Memory B cell (primary cell): ENCODE data around the gene RPL35.

Experiments used
- ATAC-seq: fragments of 150-1000 bp; cut with Tn5 transposase; 2 replicates; pipeline ENCODE4 v1.10.0; 2021; ENCODE audit warnings: low read depth, mild to moderate bottlenecking, moderate library complexity
- DNase-seq, 2 donors: peaks; one replicate each; pipeline ENCODE4 v3.0.0; 2022; ENCODE audit warnings: low spot score in 2 of 2
- H3K27ac Mint-ChIP-seq: one replicate; pipeline ENCODE4 v1.8.0; 2022; ENCODE audit warnings: mild to moderate bottlenecking, moderate library complexity, mixed read lengths
- H3K27me3 Mint-ChIP-seq: one replicate; pipeline ENCODE4 v1.8.0; 2022; ENCODE audit warnings: mixed read lengths
- H3K36me3 Mint-ChIP-seq: one replicate; pipeline ENCODE4 v1.8.0; 2022; ENCODE audit warnings: mild to moderate bottlenecking, mixed read lengths
- H3K4me1 Mint-ChIP-seq: one replicate; pipeline ENCODE4 v1.8.0; 2022; ENCODE audit warnings: mixed read lengths
- H3K4me3 Mint-ChIP-seq: one replicate; pipeline ENCODE4 v1.8.0; 2022; ENCODE audit warnings: mild to moderate bottlenecking, moderate library complexity, mixed read lengths
- H3K9me3 Mint-ChIP-seq: one replicate; pipeline ENCODE4 v1.8.0; 2022; ENCODE audit warnings: mixed read lengths

The RPL35 gene

DNA sequence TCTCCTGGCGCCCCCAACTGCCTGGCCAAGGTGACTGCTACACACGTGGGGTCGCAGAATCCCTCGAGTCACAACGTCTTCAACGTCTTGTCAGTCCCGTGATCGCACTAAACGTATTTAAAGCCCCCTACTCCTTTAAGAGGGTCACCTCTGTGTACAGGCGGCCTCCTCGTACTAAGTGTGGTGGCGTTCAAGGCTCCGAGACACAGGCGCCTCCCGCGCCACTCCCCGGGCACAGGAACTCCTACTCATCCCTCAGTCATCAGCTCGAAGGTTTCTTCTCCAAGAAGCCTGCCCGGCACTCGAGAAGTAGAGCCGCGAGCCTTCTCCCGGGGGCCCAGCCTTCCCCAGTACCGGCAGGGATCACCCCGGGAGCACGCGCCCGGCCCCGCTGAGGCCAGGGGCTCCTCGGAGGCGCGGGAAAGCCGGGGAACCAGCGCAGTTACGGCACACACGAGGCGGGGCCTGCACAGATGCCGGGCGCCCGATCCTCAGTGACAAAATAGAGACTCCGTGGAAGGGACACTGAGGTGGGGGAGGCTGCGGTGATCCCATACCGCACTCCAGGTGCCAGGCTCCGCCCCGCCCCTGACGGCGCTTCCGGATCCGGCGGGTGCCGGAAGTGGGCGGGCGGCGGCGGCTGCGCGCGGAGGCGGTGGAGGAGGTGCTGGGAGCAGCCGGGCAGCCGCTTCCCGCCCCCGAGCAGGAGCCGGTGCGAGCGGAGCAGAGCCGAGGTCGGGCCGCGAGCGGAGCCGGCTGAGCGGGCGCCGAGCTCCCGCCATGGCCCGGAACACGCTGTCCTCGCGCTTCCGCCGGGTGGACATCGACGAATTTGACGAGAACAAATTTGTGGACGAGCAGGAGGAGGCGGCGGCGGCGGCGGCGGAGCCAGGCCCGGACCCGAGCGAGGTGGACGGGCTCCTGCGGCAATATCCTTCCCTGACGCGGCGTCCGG is 7.0 kb upstream of the RPL35 start:
- H3K9me3 Mint-ChIP-seq: no peaks in the 10 kb centered on the region
- H3K36me3 Mint-ChIP-seq: peaks cover 8% of the 10 kb centered on the region
- H3K27me3 Mint-ChIP-seq: no peaks in the 10 kb centered on the region
- DNase-seq (peak; percentile 88 to 89), ATAC-seq (peak; percentile 81)
- H3K4me1 Mint-ChIP-seq: peaks cover 34% of the 10 kb centered on the region
- H3K4me3 Mint-ChIP-seq: peak overlapping the region; percentile 97
- H3K27ac Mint-ChIP-seq: peak overlapping the region; percentile 93

DNA sequence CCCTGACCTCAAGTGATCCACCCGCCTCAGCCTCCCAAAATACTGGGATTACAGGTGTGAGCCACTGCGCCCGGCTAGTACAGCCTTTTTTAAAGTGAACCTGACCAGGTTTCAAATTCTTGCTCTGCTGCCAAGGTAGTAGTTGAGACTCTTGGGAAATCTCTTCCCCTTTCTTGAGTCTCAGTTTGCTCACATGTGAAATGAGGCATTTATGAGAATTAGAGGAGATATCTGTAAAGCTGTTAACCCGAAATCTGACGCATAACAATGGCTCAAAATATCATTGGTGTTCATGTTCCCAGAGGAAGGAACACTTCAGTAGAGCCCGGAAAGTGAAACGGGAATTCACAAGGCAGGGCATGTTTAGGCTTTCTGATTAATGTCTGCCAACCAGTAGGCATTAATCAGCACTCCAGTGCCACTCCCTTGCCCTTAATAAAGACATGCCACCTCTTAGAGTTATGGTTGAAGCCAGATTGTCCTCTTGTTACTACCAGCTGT is 1.7 kb upstream of the RPL35 start:
- DNase-seq (no peak), ATAC-seq (no peak)
- Mint-ChIP-seq H3K9me3 (no peaks in the 10 kb centered on the region), H3K27me3 (no peaks in the 10 kb centered on the region), H3K4me1 (peaks cover 31% of the 10 kb centered on the region), H3K4me3 (peak overlapping the region; percentile 50), H3K36me3 (peaks cover 14% of the 10 kb centered on the region), H3K27ac (no peak overlapping the region)

DNA sequence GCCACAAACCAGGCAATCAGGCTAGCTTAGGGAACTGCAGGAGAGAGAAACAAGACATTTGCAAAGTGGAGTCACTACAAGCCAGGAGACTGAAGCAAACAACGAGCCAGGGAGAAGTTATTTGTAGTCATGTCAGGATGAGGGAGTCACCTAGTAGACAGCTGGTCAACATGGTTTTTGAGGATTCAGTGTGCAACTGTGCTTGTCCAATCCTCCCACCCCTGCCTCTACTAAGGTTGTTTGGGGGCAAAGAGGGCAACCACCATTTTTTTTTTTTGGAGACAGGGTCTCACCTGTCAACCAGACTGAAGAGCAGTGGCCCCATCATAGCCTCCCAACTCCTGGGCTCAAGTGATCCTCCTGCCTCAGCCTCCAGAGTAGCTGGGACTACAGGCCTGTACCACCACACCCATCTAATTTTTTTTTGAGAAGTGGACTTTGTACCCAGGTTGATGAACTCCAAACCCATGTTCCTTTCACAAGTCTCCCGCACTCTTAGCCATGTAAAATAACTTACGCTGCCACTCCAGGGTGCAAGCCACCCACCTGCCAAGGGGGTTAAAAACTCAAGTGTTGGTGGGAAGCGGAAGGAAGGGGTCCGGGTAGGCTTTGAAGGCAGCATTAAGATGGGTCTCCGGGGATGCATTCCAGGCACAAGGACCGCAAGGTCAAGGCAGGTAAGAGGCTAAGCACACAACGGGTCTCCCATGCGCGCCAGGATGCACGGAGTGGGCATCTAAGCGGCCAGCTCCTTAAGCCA is 995 bp downstream of the RPL35 start:
- Mint-ChIP-seq H3K9me3 (no peaks in the 10 kb centered on the region), H3K27ac (peak overlapping the region; percentile 90), H3K4me3 (peak overlapping the region; percentile 99), H3K27me3 (no peaks in the 10 kb centered on the region), H3K36me3 (peaks cover 18% of the 10 kb centered on the region), H3K4me1 (peaks cover 29% of the 10 kb centered on the region)
- DNase-seq (no peak), ATAC-seq (no peak)

DNA sequence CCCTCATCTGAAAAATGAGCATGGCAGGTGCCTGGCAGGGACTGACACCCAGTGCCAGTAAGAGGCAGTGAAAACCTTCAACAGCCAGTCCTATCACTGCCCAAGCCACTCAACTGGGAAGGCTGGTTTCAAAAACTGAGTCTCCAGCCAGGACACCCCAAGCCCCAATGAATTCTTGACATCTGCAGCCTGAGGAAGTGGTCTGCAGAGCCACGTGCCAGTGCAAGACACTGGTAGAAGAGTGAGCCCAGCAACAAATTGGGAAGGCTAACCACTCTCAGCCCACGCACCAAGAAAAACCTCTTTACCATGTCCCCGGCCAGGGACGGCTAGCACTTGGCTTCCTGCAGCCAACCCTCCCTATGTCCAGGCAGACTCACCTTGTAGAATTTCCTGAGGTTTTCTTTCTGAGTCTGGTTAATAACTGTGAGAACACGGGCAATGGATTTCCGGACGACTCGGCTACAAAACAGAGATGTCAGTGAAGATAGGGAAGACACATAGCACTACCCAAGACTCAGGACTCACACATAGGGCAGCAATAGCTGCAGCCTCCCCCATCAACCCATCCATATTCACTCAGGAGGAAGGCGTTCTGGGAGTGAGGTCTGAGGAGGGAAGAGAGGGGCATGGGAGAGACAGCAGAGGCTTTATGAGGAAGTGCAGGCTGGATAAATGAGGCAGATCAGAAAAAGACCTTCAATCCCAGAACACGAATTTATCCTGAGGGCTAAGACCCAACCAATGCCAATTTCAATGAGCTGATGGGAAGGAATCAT is 1.8 kb downstream of the RPL35 start:
- no peaks in the 10 kb centered on the region for H3K27me3 Mint-ChIP-seq
- ATAC-seq (no peak), DNase-seq (no peak)
- H3K27ac Mint-ChIP-seq: peak overlapping the region; percentile 90
- peaks cover 29% of the 10 kb centered on the region for H3K4me1 Mint-ChIP-seq
- no peaks in the 10 kb centered on the region for H3K9me3 Mint-ChIP-seq
- peaks cover 18% of the 10 kb centered on the region for H3K36me3 Mint-ChIP-seq
- H3K4me3 Mint-ChIP-seq: peak overlapping the region; percentile 99

DNA sequence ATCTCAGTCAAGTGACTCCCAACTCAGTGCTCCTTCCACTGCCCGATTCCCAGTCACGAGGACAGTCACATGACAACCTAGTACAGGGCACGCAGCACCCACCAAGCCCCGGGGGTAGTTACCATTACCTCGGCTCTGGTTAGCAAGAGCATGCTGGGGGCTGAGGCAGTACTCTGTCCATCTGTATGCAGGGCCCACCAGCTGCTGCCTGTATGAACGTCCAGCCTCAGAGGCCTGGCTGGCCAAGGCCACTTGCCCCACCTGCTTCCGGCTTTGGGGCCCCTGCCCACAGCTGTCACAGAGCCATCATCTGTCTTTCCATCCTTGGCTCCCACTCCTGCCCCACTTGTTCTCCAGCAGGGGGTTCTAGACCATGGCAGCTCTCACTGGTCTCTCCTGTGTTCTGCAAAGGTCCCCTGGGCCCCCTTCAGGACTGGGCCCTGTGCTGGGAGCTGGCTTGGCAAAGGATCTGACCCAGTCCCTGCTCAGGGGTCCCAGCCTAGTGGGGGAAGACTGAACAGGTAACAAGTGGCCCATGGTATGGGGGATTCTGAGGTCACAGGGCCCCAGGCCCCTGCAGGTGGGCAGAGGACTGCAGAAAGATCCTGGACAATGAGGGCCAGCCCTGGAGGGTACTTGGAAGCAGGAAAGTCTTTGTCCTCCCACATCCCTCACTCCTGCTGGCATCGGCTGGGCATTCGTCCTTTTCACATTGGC is 3.3 kb downstream of the RPL35 start:
- DNase-seq (no peak), ATAC-seq (no peak)
- H3K9me3 Mint-ChIP-seq: no peaks in the 10 kb centered on the region
- peaks cover 18% of the 10 kb centered on the region for H3K36me3 Mint-ChIP-seq
- no peak overlapping the region for H3K27ac Mint-ChIP-seq
- H3K27me3 Mint-ChIP-seq: no peaks in the 10 kb centered on the region
- H3K4me3 Mint-ChIP-seq: no peak overlapping the region
- peaks cover 25% of the 10 kb centered on the region for H3K4me1 Mint-ChIP-seq

DNA sequence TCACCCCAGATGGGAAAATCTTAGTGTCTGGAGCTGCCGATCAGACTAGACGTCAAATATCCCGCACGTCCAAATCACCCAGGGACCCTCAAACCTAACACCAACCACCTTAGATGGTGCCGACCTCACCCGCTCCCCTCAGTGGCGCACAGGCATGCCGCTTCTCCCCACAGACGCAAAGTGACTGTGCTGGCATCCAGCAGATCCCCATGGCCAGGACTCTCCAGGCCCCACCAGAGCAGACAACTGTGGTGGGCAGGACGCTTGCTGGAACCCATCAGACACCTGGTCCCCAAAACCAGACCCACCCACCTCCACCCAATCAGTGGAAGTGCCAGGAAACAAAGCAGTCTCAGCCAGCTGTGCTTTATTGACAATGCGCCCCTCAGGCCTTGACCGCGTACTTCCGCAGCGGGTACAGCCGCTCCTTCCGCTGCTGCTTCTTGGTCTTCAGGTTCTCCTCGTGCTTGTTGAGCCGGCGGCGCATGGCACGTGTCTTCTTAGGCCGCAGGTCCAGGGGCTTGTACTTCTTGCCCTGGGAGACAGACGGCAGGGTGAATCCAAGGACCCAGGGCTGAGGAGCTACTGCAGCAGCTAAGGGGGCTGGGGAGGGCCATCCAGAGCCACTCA is 4.1 kb downstream of the RPL35 start:
- no peak for ATAC-seq
- H3K36me3 Mint-ChIP-seq: peaks cover 18% of the 10 kb centered on the region
- no peak overlapping the region for H3K4me3 Mint-ChIP-seq

DNA sequence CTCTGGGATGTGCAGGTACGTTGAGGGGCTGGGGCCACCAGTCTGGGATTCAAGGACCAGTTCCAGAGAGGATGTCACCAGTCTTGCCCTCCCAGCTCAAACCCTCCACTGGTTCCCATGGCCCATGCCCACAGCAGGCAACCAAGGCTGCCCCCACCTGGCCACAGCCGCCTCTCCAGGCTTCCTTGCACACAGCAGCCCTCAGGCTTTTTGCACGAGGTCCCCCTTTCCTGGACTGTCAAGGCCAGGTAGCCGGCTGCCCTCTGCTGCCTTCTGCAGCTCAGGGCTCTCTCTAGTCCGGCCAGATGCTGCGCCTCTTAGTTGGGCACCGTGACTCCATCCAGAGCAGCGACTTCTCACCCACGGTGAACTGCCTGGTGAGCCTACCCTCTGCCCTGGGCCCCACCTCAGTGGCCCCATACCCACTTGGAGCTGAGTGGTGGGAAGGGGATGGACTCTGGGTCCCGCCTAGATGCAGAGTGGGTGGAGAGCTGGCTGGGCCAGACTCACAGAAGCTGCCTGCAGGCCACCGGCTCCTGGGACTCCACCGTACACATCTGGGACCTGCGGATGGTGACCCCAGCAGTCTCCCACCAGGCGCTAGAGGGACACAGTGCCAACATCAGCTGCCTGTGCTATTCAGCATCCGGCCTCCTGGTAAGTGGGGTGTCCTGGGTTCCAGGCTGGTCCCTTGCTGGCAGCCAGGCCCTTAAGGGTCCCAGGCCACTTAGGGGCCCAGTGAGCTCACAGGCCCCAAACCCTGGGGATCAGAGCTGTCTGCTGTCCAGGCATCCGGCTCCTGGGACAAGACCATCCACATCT is 5.6 kb downstream of the RPL35 start:
- H3K27ac Mint-ChIP-seq: no peak overlapping the region
- H3K4me1 Mint-ChIP-seq: peaks cover 20% of the 10 kb centered on the region
- H3K27me3 Mint-ChIP-seq: no peaks in the 10 kb centered on the region
- no peak for ATAC-seq
- H3K9me3 Mint-ChIP-seq: no peaks in the 10 kb centered on the region
- H3K4me3 Mint-ChIP-seq: no peak overlapping the region
- peaks cover 18% of the 10 kb centered on the region for H3K36me3 Mint-ChIP-seq
- DNase-seq: no peak

More for the DNA sequence above, 4.1 kb downstream of the RPL35 start:
- Mint-ChIP-seq H3K9me3 (no peaks in the 10 kb centered on the region), H3K4me1 (peaks cover 26% of the 10 kb centered on the region), H3K27me3 (no peaks in the 10 kb centered on the region), H3K27ac (no peak overlapping the region)
- DNase-seq: no peak

DNA sequence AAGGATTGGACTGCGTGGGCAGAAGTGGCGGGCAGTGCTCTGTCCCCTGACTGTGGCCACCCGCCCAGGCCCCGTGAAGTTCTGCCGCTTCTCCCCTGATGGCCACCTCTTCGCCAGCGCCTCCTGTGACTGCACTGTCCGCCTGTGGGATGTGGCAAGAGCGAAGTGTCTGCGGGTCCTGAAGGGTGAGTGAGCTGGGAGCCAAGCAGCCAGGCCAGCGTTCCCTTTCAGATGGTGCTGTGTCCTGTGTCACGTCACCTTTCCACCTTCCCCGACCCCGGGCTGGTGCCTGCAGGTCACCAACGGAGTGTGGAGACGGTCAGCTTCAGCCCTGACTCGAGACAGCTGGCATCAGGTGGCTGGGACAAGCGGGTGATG is 6.2 kb downstream of the RPL35 start:
- DNase-seq (no peak), ATAC-seq (no peak)
- peaks cover 18% of the 10 kb centered on the region for H3K36me3 Mint-ChIP-seq
- H3K9me3 Mint-ChIP-seq: no peaks in the 10 kb centered on the region
- peaks cover 16% of the 10 kb centered on the region for H3K4me1 Mint-ChIP-seq
- H3K27ac Mint-ChIP-seq: no peak overlapping the region
- H3K4me3 Mint-ChIP-seq: no peak overlapping the region
- H3K27me3 Mint-ChIP-seq: no peaks in the 10 kb centered on the region

DNA sequence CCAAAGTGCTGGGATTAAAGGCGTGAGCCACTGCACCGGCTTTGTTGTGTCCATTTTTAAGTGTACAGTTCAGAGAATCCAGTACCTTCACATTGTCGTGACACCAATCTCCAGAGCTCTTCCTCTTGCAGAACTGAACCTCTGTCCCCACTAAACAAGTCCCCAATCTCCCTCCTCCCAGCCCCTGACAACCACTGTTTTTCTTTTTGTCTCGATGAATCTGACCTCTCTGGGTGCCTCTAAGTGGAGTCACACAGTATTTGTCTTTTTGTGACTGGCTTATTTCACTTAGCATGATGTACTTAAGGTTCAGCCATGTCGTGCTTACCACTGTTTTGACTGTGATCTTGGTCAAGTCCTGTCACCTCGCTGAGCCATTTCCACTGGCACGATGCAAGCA is 6.9 kb downstream of the RPL35 start:
- DNase-seq (no peak), ATAC-seq (no peak)
- Mint-ChIP-seq H3K4me3 (no peak overlapping the region), H3K4me1 (peaks cover 9% of the 10 kb centered on the region), H3K36me3 (peaks cover 11% of the 10 kb centered on the region), H3K9me3 (no peaks in the 10 kb centered on the region), H3K27ac (peak overlapping the region; percentile 65), H3K27me3 (no peaks in the 10 kb centered on the region)

DNA sequence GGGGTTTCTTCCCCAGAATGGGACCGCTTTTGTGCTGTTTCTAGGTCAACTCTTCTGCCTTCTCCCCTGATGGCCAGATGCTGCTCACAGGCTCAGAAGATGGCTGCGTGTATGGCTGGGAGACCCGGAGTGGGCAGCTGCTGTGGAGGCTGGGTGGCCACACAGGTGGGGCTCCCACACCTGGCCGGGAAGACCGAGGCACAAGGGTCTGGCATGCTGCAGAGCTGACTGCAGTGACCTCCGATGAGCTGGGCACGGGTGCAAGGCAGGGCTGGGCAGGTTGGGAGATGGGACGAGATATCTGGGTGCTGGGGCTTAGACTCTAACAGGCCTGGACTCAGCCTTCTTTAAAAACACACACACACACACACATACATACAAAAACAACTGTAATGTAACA is 7.6 kb downstream of the RPL35 start:
- Mint-ChIP-seq H3K4me3 (no peak overlapping the region), H3K27ac (peak overlapping the region; percentile 74), H3K9me3 (no peaks in the 10 kb centered on the region), H3K27me3 (no peaks in the 10 kb centered on the region), H3K4me1 (peaks cover 3% of the 10 kb centered on the region), H3K36me3 (peaks cover 7% of the 10 kb centered on the region)
- ATAC-seq (no peak), DNase-seq (no peak)

DNA sequence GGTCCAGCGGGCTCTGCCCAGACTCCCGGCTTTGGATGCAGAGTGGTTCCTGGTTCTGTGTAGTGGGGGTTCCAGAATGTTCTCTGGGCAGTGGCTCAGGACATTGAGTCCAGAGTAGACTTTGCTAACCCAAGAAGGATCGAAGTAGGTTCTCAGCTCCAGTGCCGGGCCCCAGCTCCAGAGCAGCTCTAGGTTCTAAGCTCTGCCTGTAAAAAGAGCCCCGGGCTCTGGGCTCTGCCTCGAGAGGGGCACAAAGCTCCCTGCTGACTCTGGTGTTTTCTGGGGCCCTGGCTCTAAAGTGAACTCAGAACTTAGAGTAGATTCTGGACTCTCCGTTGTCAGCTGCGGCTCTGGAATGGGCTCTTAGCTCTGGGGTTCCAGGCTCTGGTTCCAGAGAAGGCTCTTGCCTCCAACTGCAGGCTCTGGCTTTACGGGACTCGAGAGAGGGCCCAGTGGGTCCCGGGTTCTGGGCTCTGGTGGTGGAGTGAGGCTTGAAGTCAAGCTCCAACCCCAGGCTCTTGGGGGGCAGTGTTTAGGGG is 8.1 kb downstream of the RPL35 start:
- ATAC-seq: no peak
- Mint-ChIP-seq H3K36me3 (peaks cover 6% of the 10 kb centered on the region), H3K4me3 (peak overlapping the region; percentile 43), H3K4me1 (peaks cover 3% of the 10 kb centered on the region), H3K27me3 (no peaks in the 10 kb centered on the region), H3K9me3 (no peaks in the 10 kb centered on the region), H3K27ac (peak overlapping the region; percentile 74)
- no peak for DNase-seq
